Neural cell (in vitro differentiated cells): Measurements from ENCODE around the gene IGSF21. TPM values are rescaled to one million over a fixed set of nuclear protein-coding genes. Genes with fewer than 3 reads are reported as not detected.
A peak's percentile ranks its signal among the peaks of the same experiment; 100 is the strongest.

Source experiments
- H2AFZ ChIP-seq: fragments of 200-600, 300-800 bp; sonication (generic), shearing (Covaris generic); 2 replicates; pipeline ENCODE4 v1.6.0; 2014; ENCODE audit warnings: low read depth, mild to moderate bottlenecking, antibody characterized with exemption, low read length, moderate library complexity
- H3F3A ChIP-seq: fragments of 200-600 bp; shearing (Covaris generic); 2 replicates; pipeline ENCODE4 v1.6.1; 2016; ENCODE audit warnings: mild to moderate bottlenecking, moderate library complexity, mixed read lengths, antibody characterized with exemption, low read length; ENCODE audit not compliant: insufficient read depth, poor library complexity, severe bottlenecking
- H3K27ac ChIP-seq: fragments of 200-600, 300-800 bp; sonication (generic), shearing (Covaris generic); 2 replicates; pipeline ENCODE4 v1.5.1; 2014; ENCODE audit warnings: mild to moderate bottlenecking, low read length, moderate library complexity
- H3K27me3 ChIP-seq: fragments of 300-800, 200-600 bp; sonication (generic), shearing (Covaris generic); 2 replicates; pipeline ENCODE4 v1.6.0; 2014; ENCODE audit warnings: mild to moderate bottlenecking, low read depth, low read length, moderate library complexity; ENCODE audit not compliant: insufficient read depth
- H3K36me3 ChIP-seq: fragments of 300-800, 200-600 bp; sonication (generic), shearing (Covaris generic); 2 replicates; pipeline ENCODE4 v1.5.1; 2014; ENCODE audit warnings: mild to moderate bottlenecking, antibody characterized with exemption, low read length, moderate library complexity; ENCODE audit not compliant: insufficient read depth
- H3K4me2 ChIP-seq: fragments of 300-800, 200-600 bp; sonication (generic), shearing (Covaris generic); 2 replicates; pipeline ENCODE4 v1.6.0; 2014; ENCODE audit warnings: mild to moderate bottlenecking, low read length
- H3K4me3 ChIP-seq: fragments of 300-800, 200-600 bp; sonication (generic), shearing (Covaris generic); 2 replicates; pipeline ENCODE4 v1.5.1; 2014; ENCODE audit warnings: mild to moderate bottlenecking, low read length, moderate library complexity
- H3K79me2 ChIP-seq: fragments of 200-600 bp; shearing (Covaris generic); replicated peaks from 2 replicates; pipeline ENCODE4 v1.6.0; 2014; ENCODE audit warnings: mild to moderate bottlenecking, low read length, moderate library complexity; ENCODE audit not compliant: insufficient read depth
- H3K9ac ChIP-seq: fragments of 300-800, 200-600 bp; sonication (generic), shearing (Covaris generic); 2 replicates; pipeline ENCODE4 v1.6.1; 2016; ENCODE audit warnings: mild to moderate bottlenecking, low read length, mixed read lengths
- H3K9me2 ChIP-seq: fragments of 200-600 bp; shearing (Covaris generic); 2 replicates; pipeline ENCODE4 v1.6.1; 2016; ENCODE audit warnings: mild to moderate bottlenecking, low read length, mixed read lengths; ENCODE audit not compliant: insufficient read depth
- H3K9me3 ChIP-seq: fragments of 200-600, 300-800 bp; sonication (generic), shearing (Covaris generic); 2 replicates; pipeline ENCODE4 v1.6.1; 2016; ENCODE audit warnings: mild to moderate bottlenecking, mixed run types, low read length, moderate library complexity, mixed read lengths
- H4K20me1 ChIP-seq: fragments of 200-600 bp; shearing (Covaris generic); 2 replicates; pipeline ENCODE4 v1.6.1; 2016; ENCODE audit warnings: mild to moderate bottlenecking, mixed run types; ENCODE audit not compliant: insufficient read depth
- CTCF ChIP-seq: fragments of 450-650 bp; IDR thresholded peaks from 2 replicates; pipeline ENCODE4 v1.5.1; 2014; ENCODE audit warnings: antibody characterized with exemption, mild to moderate bottlenecking, moderate library complexity; ENCODE audit not compliant: poor library complexity, severe bottlenecking
- EP300 ChIP-seq: fragments of 450-650 bp; conservative IDR thresholded peaks from 2 replicates; pipeline ENCODE4 v1.6.1; 2014; ENCODE audit warnings: antibody characterized with exemption, mild to moderate bottlenecking, moderate library complexity; ENCODE audit not compliant: poor library complexity, severe bottlenecking
- EZH2 ChIP-seq: fragments of 200-600, 300-800 bp; shearing (Covaris generic), sonication (generic); IDR thresholded peaks from 2 replicates; pipeline ENCODE4 v1.6.1; 2014; ENCODE audit warnings: antibody characterized with exemption, low read length, borderline replicate concordance, mild to moderate bottlenecking; ENCODE audit not compliant: insufficient read depth, poor library complexity, severe bottlenecking
- MXI1 ChIP-seq: fragments of 450-650 bp; conservative IDR thresholded peaks from 2 replicates; pipeline ENCODE4 v1.6.1; 2014; ENCODE audit warnings: antibody characterized with exemption, mild to moderate bottlenecking; ENCODE audit not compliant: poor library complexity, severe bottlenecking
- POLR2AphosphoS5 ChIP-seq: IDR thresholded peaks from 2 replicates; pipeline ENCODE4 v1.6.1; 2012
- RAD21 ChIP-seq: fragments of 450-650 bp; conservative IDR thresholded peaks from 2 replicates; pipeline ENCODE4 v1.6.1; 2014; ENCODE audit warnings: antibody characterized with exemption, mild to moderate bottlenecking, moderate library complexity
- REST ChIP-seq: IDR thresholded peaks from 2 replicates; pipeline ENCODE4 v1.6.1; 2012; ENCODE audit warnings: borderline replicate concordance
- SMC3 ChIP-seq: fragments of 450-650 bp; conservative IDR thresholded peaks from 2 replicates; pipeline ENCODE4 v1.6.1; 2014; ENCODE audit warnings: antibody characterized with exemption, mild to moderate bottlenecking, moderate library complexity; ENCODE audit not compliant: poor library complexity
- TAF1 ChIP-seq: IDR thresholded peaks from 2 replicates; pipeline ENCODE4 v1.6.1; 2012; ENCODE audit warnings: low read depth
- polyA plus RNA-seq: library from polyadenylated mRNA; depleted of rRNA; stranded (reverse); fragments of >200 nt; gene quantifications from 2 replicates; pipeline ENCODE4 v1.2.3, GENCODE V29; 2014

The IGSF21 gene
- polyA plus RNA-seq, 1 donor from 2014 or later = 2.4 TPM

GRCh38 chr1:18302788-18303413 is 195.3 kb downstream of the IGSF21 start:
- TF ChIP-seq EZH2 (no peak), RAD21 (peak; percentile 74), TAF1 (no peak), POLR2AphosphoS5 (no peak), EP300 (no peak), CTCF (peak; percentile 66), SMC3 (peak; percentile 74), REST (no peak), MXI1 (no peak)
- Histone ChIP-seq H3K4me3 (no peak overlapping the region), H3K9me3 (no peaks in the 10 kb centered on the region), H3K27me3 (no peaks in the 10 kb centered on the region), H2AFZ (no peak overlapping the region), H3F3A (no peaks in the 10 kb centered on the region), H3K36me3 (no peaks in the 10 kb centered on the region), H3K79me2 (no peaks in the 10 kb centered on the region), H3K4me2 (no peak overlapping the region), H3K9ac (no peak overlapping the region), H3K9me2 (no peaks in the 10 kb centered on the region), H3K27ac (no peak overlapping the region), H4K20me1 (no peaks in the 10 kb centered on the region)

- no peaks in the 10 kb centered on the region for H3K36me3 ChIP-seq
- H3K27ac ChIP-seq = no peak overlapping the region
- H3K27me3 ChIP-seq = no peaks in the 10 kb centered on the region
- no peaks in the 10 kb centered on the region for H3K9me2 ChIP-seq
- no peaks in the 10 kb centered on the region for H3K79me2 ChIP-seq
- no peak overlapping the region for H3K4me2 ChIP-seq
- no peaks in the 10 kb centered on the region for H3K9me3 ChIP-seq
- no peaks in the 10 kb centered on the region for H4K20me1 ChIP-seq
- H3K9ac ChIP-seq = no peak overlapping the region
- no peak overlapping the region for H3K4me3 ChIP-seq
- no peaks in the 10 kb centered on the region for H3F3A ChIP-seq
- no peak overlapping the region for H2AFZ ChIP-seq
- TF ChIP-seq POLR2AphosphoS5 (no peak), SMC3 (no peak), CTCF (no peak), EZH2 (no peak), MXI1 (no peak), EP300 (no peak)
Observed at GRCh38 chr1:18304151-18304869, 196.7 kb downstream of the IGSF21 start.
